Stimulated activated CD8-positive, alpha-beta memory T cell treated with anti-CD3 and anti-CD28 coated beads, Interleukin-15, amount 100 ng/mL, for 4 hours (primary cell): ENCODE measurements around the gene KDELR3.
"Not testable (repeated sequence)": the region's sequence is repeated elsewhere in the genome, so short reads cannot be mapped to it uniquely, and the experiment has no call there.

ENCODE experiments used
- DNase-seq, 2 donors: peaks; one replicate each; pipeline ENCODE4 v3.0.0-alpha.2; 2020; ENCODE audit warnings: low read depth in 2 of 2

Gene KDELR3

GRCh38 chr22:38456841-38457699, 10.8 kb upstream of the KDELR3 start:
- no peak for DNase-seq

DNA sequence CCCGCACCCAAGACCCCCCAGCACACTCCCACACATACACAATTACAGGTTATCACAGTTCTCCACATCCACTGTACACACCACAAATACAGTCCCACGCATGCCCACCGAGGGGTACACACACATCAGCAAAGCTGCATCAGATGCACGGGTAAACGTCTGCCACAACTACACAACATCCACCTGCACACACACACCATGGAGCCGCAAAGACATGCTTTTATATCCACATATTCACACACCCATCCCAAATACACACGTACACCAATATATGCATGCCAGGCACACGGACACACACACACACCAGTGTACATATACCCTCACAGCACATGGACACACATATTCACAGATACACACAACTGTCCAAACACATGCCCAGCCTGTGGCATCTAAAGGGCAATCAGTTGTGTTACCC, 7.5 kb upstream of the KDELR3 start:
- no peak for DNase-seq

GRCh38 chr22:38461057-38461413, 6.9 kb upstream of the KDELR3 start:
- no peak for DNase-seq

GRCh38 chr22:38461414-38462081, 6.3 kb upstream of the KDELR3 start:
- peak; percentile 5 to 11 for DNase-seq

- no peak for DNase-seq
These were observed 4.7 kb upstream of the KDELR3 start for GRCh38 chr22:38462960-38463784.

- DNase-seq = no peak
These were observed 2.8 kb upstream of the KDELR3 start for GRCh38 chr22:38464992-38465672.

DNA sequence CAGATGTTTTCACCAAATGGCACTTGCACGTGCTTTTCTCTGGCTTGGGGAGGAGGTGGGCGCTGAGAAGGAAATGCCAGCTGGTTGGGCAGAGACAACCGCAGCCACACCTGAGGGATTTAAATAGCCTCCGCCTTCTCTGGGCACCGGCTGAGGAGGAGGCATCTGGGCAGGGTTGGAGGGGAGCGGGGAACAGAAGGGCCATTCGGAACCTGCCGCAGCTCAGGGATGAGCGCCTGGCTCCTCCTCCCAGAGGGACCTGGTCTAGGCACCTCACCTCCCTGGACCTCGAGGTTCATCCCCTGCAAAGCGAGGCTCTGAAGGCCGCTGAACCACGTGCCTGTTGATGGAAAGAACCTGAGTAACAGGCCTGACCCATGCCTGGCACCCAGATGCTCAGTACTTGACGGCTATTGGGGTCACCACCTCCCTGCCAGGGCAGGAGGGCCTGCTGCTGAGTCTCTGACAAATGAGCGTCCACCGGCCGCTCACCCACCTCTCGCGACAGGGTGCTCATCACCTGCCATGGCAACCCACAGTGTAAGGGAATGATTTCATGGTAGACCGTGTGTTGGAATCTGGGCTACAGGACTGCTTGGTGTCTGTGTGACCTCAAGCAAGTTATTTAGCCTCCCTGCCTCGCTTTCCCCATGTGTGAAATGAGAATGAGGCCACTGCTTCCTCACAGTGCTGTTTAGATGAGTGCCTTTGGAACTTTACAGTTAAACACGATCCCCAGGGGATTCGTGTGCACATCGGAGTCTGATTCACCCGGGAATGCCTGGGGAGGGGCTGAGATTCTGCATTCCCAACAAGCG, 2.0 kb upstream of the KDELR3 start:
- DNase-seq = no peak

- no peak for DNase-seq
These were observed 425 bp upstream of the KDELR3 start for GRCh38 chr22:38467438-38467903.

DNA sequence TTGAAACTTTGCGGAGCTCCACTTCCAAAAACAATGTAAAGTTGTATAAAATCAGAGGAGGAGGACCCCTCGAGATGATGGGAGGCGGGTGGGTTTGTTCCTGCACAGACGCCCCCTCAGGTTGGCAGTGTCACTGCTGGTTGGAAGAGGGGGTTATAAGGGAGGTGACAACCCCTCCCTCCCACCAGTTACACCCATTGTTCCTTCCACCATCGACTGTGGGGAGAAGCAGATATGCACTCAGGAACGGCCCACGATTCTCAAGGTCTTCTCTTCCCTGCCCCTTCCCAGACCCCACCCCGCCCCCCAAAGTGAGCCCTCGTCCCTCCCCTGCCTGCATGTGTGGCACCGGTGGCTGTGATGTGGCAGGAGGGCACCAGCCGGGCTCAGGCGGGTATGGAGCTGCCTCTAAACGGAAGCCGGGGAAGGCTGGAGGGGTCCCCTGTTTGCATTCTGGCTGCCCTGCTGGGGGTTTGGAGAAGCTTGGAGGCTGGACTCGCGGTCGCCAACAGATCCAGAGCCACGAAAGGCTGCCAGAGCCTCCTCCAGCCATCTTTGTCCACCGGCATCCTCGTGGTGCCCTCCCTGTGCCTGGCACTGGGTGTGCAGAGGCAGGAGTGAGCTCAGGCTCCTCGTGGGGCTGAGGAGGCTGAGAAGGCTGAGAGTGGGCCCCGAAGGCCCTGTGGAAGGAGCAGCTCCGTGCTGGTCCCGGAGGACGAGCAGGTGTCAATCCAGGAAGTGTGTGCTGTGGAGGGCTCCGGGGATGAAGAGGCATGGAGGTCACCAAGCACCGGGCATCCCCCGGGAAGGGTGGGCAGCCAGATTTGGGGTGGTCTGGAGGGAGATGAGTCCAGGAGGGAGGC, 778 bp downstream of the KDELR3 start:
- no peak for DNase-seq

GRCh38 chr22:38469306-38469781, 1.4 kb downstream of the KDELR3 start:
- no peak for DNase-seq

DNA sequence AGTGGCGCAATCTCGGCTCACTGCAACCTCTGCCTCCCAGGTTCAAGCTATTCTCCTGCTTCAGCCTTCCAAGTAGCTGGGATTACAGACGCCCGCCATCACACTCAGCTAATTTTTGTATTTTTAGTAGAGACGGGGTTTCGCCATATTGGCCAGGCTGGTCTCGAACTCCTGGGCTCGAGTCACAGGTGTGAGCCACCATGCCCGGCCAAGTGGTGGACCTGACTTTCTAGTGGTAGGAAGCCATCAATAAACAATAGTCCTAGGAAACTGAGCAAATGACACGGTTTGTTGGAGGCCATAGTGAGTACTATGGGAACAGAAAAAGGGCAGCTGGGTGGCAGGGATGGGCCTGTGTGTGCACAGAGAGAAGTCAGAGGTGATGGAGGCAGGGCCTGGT, 2.3 kb downstream of the KDELR3 start:
- DNase-seq = not testable (repeated sequence)

GRCh38 chr22:38471237-38471636, 3.3 kb downstream of the KDELR3 start:
- no peak for DNase-seq

- DNase-seq = no peak
These were observed 6.2 kb downstream of the KDELR3 start for GRCh38 chr22:38474003-38474607.

- DNase-seq = no peak
These were observed 9.7 kb downstream of the KDELR3 start for GRCh38 chr22:38477585-38477984.

DNA sequence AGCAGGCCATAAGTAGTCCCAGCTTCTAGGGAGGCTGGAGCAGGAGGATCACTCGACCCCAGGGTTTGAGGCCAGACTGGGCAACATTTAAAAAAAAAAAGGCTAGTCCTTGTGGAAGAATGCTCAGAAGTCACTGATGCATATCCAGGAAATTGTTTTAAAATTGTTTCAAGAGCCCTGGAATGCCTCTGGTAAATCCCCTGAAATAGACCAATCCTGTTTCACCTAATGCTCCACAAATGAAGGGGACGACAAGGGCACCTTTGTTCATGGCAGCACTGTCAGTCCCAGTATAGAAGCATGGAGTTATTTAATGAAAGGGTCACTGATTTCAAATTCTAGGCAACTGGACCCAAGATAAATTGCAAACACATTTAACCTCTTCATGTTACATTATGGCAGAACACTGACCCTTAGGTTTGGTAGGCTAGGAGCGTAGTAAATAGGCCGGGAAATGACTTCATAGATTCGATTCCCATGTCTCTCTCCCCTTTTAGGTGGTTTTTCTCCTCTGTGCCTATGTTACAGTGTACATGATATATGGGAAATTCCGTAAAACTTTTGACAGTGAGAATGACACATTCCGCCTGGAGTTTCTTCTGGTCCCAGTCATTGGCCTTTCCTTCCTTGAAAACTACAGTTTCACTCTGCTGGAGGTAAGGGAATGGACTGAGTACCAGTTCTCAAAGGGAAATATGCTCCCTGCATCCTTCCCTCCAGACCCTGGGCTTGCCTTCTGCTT, 11.4 kb downstream of the KDELR3 start:
- no peak for DNase-seq

GRCh38 chr22:38481162-38481870, 13.4 kb downstream of the KDELR3 start:
- no peak for DNase-seq

GRCh38 chr22:38481871-38482332, 14.0 kb downstream of the KDELR3 start:
- no peak for DNase-seq
